HG02642 (cell line): Measurements from ENCODE around the gene PRELID1.

Source experiments
- ATAC-seq: cut with Tn5 transposase; IDR thresholded peaks from one replicate; pipeline ENCODE4 v1.9.1; 2021; ENCODE audit warnings: mild to moderate bottlenecking; ENCODE audit not compliant: unreplicated experiment, poor library complexity

PRELID1 gene

GRCh38 chr5:177354256-177354655 is 50.7 kb downstream of the PRELID1 start:
- ATAC-seq = no peak

- ATAC-seq = no peak
These were observed 51.1 kb downstream of the PRELID1 start for GRCh38 chr5:177354711-177355110.

GRCh38 chr5:177355162-177355867 is 51.7 kb downstream of the PRELID1 start:
- no peak for ATAC-seq

- no peak for ATAC-seq
These were observed 52.2 kb downstream of the PRELID1 start for GRCh38 chr5:177355868-177356168.
